NT2/D1 (cell line): ENCODE results near the gene ZFAND6.

Experiments
- SUZ12 ChIP-seq: IDR thresholded peaks from 2 replicates; pipeline ENCODE4 v1.6.1; 2011; ENCODE audit not compliant: insufficient read length, insufficient read depth; ENCODE audit errors: extremely low read depth
- YY1 ChIP-seq: IDR thresholded peaks from 2 replicates; pipeline ENCODE4 v1.6.1; 2011; ENCODE audit not compliant: insufficient read length, insufficient read depth
- ZNF274 ChIP-seq: IDR thresholded peaks from 2 replicates; pipeline ENCODE4 v1.6.1; 2011; ENCODE audit warnings: mild to moderate bottlenecking, low read depth, low read length

- TF ChIP-seq SUZ12 (no peak), ZNF274 (no peak), YY1 (no peak)
These were observed 101.2 kb downstream of the ZFAND6 start for GRCh38 chr15:80160570-80161156.
